Islet precursor cell (in vitro differentiated cells): ENCODE data around the gene MMP23B.
A peak's percentile ranks its signal among the peaks of the same experiment; 100 is the strongest.

Source experiments
- DNase-seq: peaks from one replicate; pipeline ENCODE4 v3.0.0-alpha.2; 2018

MMP23B gene

DNA sequence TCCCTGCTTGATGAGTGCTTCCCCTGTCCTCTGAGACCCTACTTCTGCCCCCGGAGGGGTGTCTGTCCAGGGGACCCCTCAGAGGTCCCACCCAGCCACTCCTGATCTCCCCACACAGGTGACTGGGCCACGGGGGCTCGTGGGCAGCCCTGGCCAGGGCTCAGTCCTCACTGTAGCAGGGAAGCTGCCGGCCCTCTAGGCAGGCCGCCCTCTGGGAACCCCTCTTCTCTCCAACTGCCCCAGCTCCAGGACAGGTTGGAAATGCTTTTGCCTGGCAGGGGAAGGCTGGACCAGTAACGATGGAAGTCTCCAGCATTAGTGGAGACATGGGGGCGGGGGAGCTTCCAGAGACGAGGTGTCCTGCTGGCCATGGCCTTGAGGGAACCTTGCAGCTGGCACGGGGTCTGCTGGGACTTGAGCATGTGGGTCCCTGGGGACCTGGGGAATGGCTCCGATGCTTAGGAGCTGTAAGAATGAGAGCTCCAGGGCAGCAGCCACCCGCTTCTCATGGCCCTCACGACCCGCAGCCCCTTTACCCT lies 28.9 kb upstream of the MMP23B start:
- DNase-seq = no peak

DNA sequence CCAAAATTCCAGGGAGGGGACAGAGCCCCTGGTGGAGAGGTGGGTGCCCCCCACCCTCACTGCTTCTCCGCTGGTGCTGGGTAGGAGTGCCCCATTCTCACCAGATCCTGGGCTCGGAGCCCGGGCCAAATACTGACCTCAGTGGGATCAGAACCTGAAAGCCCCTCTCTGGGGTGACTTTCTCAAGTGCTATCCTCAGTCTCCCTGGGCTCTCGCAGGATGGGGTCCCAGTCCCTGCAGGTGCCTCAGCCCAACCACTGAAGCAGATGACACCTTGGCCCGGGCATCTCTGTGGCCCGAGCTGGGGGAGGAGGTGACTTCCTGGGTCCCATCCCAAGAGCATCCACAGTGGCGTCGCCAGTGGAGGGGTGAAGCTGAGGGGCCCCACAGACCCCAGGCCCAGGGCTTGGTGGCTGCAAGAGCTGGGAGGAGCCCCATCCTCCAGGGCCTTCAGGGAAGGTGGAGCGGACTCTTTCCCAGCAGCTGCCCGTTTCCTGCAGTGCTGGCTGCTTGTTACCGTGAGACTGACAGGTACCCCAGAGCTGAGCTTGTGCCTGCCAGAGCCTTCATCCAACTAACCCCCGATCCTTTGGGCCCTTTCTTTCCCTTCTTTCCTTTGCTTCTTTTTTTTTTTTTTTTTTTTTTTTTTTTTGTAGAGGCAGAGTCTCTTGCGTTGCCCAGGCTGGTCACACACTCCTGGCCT lies 28.2 kb upstream of the MMP23B start:
- DNase-seq = no peak

DNA sequence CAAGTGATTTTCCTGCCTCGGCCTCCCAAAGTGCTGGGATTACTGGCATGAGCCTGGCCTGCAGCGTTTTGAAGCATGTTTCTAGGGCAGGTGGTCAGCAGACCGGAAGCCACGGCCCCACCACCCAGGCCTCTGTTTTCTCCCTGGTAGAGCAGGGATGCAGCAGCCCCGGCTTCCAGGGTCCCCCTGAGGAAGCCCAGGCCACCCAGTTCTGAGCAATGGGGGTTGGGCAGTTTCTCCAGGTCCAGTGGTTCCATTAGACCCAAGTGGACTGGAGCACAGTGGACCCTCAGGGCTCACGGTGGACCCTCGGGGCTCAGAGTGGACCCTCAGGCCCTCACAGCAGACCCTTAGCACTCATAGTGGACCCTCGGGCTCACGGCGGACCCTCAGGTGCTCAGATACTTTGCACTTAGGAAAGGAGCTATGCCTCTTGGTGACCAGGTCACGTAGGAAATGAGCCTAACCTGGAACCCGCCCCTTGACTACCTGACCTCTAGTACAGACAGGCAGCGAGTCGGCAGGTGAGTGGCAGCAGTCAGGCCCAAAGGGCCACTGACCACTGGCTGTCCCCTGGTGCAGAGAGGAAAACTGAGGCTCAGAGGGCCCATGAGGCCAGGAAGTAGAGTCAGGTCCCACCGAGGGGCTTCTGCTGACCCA lies 27.5 kb upstream of the MMP23B start:
- DNase-seq = no peak

DNA sequence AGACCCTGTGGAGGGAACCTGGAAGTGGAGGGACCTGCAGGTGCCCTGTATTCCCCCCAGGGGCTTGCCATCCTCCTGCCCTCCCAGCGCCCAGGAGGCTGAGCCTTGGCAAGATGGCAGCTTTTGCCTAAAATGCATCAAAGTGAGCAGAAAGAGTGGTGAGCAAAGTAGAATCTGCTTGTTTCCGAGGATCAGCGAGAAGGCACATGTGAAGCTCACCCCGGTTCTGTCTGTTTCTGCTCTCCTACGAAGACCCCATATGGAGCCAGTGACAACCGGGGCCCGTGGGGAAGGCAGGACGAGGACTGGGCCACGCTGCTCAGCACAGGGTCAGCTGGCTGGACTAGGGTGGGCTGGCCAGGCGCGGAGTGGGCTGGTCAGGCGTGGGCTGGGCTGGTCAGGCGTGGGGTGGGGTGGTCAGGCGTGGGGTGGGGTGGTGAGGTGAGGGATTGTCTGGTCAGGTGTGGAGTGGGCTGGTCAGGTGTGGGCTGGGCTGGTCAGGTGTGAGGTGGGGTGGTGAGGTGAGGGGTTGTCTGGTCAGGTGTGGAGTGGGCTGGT lies 26.9 kb upstream of the MMP23B start:
- DNase-seq = no peak

DNA sequence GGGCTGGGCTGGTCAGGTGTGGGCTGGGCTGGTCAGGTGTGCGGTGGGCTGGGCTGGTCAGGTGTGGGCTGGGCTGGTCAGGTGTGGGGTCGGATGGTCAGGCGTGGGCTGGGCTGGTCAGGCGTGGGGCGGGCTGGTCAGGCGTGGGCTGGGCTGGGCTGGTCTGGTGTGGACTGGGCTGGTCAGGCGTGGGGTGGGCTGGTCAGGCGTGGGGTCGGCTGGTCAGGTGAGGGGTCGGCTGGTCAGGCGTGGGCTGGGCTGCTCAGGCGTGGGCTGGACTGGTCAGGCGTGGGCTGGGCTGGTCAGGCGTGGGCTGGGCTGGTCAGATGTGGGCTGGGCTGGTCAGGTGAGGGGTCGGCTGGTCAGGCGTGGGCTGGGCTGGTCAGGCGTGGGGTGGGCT lies 26.2 kb upstream of the MMP23B start:
- no peak for DNase-seq

DNA sequence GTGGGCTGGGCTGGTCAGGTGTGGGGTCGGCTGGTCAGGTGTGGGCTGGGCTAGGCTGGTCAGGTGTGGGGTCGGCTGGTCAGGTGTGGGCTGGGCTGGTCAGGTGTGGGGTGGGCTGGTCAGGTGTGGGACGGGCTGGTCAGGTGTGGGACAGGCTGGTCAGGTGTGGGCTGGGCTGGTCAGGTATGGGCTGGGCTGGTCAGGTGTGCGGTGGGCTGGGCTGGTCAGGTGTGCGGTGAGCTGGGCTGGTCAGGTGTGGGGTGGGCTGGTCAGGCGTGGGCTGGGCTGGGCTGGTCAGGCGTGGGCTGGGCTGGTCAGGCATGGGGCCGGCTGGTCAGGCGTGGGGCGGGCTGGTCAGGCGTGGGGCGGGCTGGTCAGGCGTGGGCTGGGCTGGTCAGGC lies 25.7 kb upstream of the MMP23B start:
- DNase-seq = no peak

DNA sequence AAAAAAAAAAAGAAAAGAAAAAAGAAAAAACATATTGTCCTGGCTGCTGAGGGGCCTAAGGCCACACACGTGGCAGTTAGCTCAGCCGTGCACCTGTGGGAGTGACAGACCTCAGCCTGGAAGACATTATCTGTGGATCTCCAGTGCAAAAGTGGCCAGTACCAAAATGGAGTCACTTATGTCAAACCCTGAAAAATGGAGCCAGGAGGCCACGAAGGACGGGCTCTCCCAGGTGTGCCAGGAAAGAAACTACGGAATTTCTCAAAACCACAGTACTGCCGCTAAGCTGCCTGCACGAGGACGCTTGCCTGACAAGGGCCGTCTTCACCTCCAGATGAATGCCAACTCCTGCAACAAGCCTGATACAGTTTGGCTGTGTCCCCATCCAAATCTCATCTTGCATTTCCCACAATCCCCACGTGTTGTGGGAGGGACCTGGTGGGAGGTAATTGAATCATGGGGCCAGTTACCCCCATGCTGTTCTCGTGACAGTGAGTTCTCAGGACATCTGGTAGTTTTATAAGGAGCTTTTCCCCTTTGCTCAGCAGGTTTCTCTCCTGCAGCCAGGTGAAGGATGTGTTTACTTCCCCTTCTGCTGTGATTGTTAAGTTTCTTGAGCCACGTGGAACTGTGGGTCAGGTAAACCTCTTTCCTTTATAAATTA lies 22.0 kb upstream of the MMP23B start:
- DNase-seq = no peak

DNA sequence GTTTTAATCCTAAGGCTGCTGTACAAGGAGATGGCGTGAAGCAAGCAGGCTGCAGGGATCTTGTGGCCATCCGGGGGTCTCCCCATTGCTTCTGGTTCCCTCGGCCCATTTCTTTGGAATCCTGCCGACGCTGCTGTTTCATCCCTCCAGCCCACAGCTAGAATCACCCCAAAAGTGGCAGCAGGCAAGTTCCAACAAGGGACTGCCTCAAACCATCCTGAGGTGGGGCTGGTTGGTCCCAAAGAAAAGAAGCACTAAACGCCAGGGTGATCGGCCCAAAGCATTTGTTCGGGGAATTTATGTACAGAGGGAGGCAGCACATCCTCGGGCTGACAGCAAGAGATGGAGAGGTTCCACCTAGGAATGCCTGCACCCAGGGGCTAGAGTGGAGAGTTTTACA lies 21.2 kb upstream of the MMP23B start:
- DNase-seq = no peak

DNA sequence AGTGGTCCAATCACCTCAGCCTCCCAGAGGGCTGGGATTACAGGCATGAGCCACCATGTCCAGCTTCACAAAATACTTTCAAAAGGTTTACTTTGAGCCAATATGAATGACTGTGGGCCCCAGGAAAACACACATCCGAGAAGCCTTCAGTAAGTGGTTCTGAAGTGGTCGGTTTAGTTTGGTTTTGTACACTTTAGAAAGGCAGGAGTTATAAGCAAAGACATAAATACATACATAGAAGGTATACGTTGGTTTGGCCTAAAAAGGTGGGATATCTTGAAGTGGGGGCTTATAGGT lies 19.9 kb upstream of the MMP23B start:
- no peak for DNase-seq

DNA sequence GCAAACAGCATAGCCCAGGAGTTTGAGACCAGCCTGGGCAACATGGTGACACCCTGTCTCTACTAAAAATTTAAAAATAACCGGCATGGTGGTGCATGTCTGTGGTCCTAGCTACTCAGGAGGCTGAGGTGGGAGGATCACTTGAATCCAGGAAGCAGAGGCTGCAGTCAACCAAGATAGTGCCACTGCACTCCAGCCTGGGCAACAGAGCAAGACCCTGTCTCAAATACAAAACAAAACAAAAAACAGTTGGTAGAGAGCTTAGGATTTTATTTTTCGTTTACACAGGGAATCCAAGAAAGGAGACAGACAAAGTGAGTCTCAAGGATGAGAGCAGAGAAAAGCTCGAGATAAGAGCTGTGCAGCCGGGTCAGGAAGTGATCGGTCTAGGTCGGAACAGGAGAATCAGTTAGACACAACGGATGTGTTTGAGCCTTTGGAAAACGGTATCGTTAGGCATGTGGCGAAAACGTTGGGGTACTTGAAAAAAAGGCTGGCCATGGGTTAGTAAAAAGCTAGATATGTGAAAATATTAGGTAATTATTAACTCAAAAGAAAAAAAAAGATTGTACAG lies 18.4 kb upstream of the MMP23B start:
- DNase-seq = no peak

DNA sequence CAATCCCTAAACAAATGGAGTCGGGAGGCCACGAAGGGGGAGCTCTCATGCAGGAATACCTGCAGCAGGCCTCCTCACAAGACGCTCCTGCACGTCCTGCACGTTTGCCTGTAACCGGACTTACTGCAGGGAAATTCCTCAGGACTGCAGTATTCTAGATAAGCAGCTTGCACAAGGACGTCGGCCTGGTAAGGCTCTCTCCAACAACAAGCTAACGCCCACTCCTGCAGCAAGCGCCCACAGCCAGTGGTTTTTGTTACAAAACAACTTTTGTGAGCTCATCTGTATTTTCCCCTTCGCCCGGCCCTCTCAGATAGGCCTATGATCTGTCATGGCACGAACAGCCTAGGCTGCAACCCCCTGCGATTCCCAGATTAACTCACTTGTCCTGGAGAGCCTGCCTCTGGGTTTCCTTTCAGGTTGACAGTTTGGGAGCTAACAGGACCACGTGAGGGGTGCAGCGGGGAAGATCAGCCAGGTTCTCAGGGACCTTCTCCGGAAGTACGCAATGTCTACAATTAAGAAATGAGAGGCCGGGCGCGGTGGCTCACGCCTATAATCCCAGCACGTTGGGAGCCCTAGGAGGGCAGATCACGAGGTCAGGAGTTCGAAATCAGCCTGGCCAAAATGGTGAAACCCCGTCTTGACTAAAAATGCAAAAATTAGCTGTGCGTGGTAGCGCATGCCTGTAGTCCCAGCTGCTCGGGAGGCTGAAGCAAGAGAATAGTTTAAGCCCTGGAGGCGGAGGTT lies 17.6 kb upstream of the MMP23B start:
- no peak for DNase-seq

DNA sequence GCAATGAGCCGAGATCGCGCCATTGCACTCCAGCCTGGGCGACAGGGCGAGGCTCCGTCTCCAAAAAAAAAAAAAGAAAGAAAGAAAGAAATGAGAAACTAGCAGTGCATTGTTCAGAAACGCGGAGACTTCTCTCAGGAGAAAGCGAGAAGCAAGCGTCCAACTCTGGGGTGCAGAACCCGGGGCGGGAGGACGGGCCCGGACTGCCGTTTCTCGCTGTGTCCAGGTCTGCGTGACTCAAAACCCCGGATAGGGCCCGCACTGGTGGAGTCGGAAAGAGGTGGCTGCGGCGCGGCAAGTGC lies 17.1 kb upstream of the MMP23B start:
- no peak for DNase-seq

DNA sequence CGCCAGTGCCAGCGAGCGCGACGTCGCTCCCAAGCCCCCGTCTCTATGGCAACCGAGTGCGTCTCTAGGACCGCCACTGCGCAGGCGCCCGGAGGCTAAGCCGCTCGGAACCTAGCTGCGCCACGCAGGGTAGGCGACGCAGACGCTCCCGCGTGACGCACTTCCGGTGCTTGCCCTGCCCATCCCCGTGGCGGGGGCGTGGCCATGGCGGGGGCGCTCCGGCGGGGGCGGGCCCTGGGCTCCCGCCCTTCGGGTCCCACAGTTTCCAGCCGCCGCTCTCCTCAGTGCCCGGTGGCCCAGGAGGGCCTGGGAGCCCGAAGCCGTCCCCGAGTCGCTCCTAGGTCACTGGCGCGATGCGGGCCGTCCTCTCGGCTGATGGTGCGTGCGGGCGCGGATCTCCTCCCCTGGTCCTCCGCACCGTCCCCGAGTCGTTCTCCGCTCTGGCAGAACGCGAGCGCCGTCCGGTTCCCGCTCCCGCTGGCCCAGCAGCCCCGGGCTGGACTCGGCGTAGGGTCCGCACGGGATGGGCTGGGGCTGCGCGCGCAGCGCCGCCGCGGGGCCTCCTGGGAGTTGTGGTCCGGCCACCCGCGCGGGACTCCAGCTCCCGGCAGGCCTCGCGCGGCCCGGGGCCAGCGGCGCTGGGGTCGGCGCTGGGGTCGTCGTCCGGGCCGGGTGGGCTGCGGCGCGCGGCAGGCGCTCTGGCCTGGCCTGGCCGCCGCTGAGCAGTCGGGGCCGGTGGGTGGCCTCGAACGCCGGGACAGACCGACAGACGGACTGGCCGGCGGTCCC lies 16.5 kb upstream of the MMP23B start, which contains the start of gene MIB2:
Gene MIB2, plus strand, starts transcription at position 245 of the 789 bp plus-strand sequence. CDS start 7,953 bp downstream, outside the sequence.
- peak; percentile 98 for DNase-seq

DNA sequence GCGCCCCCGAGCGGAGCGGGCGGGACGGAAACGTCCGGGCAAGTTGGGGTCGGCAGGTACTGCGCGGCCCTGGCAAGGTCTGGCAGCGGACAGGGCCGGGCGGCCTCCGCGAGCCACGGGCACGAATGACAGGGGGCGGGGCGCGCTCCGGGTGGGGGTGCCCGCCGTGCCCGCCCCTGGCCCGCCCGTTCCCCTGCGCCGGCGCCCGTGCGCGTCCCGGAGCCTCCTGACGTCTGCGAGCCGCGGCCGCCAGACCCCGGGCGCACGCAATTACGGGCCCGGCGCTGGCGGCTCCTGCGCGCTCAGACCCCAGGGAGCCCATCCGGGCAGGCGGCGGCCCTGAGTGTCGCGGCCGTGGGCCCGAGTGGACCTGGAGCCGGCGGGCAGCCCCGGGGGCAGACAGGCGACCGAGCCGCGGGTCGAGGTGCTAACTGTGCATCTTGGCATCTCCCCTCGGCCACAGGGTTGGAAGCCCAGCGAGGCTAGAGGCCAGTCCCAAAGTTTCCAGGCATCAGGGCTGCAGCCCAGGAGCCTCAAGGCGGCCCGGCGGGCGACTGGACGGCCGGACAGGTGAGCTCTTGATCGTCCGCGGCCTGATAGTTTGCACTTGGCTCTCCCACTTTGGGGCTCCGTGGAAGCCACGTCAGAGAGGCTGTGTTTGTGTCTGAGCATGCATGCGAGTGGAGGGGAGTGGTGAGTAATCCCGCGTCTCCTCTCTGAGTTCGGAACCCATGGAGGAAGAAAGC lies 15.8 kb upstream of the MMP23B start:
- no peak for DNase-seq

DNA sequence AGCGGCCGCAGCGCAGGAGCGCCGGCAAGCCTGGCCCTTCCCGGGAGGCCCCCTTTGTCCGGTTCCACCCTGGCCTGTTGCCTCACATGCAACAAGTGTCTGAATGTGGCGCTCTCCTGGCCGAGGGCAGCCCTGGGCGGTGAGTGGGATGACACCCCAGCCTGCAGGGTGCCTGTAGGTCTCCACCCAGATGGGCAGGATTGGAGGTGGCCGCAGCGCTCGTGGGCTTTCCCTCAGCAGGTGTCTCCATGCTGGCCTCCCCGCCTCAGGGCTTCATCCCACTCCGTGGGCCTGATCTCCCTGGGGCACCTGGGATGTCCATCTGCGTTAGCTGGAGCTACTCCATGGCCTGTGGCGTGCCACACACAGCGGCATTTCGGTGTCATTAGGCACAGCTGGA lies 15.1 kb upstream of the MMP23B start:
- no peak for DNase-seq

DNA sequence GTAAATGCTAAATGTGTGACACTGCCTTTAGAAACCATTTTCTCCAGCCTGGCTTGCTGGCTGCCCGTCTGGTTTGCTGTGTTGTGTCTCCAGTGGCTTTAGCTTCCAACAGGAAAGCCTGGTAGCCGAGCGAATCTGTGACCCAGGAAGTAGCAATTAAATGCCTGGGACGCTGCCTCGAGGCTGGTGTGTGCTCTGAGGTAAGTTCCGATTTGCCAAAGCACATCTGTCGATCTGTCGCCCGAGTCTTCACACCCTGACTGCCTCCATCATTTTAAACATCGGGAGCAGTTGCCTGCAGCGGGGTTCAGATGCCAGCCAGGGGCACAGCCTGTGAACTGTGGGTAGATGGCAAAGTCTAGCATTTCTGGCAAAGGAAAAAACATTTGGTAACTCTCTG lies 14.5 kb upstream of the MMP23B start:
- no peak for DNase-seq

DNA sequence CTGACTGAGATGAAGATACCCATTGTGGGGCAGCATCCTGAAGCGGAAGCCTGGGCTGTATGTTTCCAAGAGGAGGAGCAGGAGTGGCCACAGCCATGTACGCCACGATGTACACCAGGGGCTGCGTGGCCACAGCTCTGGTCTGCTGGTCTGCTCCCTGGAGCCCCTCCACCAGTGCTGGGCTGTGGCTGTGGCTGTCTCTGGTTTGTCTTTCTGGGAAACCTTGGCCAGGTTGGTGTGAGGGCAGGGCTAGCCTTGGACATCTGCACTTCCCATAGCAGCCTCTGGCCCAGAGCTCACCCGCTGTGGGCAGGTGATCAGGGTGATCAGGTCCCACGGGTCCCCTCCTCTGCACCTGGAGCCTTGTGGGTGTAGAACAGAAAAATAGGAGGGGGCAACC lies 14.0 kb upstream of the MMP23B start:
- DNase-seq = no peak

DNA sequence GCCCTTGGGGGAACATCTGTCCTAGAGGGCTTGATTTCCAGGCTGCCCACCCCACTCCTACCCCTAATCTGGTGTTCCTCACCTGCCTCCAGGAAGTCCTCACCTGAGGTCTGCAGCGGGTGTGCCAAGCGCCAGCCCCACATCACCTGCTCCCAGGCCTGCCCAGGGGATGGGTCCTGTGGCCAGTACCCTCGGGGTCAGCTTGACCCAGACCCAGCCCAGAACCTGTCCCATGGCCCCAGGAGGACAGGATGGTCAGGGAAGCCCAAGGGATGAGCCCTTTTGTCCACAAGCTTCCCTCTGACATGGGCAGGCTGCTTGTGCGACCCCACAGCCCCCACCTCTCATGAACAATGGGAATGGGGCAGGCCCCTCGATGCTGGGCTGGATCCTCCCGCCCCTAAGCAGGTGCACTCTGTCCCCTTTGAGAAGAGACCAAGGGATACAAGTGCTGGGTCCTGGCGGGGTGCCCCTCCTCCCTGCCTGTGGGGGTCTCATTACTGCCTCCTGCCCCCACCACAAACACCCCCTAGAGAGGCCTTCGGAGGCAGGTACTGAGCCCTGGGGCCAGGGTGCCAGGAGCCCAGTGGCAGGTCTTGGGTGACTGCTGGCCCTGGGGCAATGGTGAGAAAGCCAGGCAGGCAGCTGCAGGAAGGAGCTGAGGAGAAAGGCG lies 13.4 kb upstream of the MMP23B start:
- no peak for DNase-seq

DNA sequence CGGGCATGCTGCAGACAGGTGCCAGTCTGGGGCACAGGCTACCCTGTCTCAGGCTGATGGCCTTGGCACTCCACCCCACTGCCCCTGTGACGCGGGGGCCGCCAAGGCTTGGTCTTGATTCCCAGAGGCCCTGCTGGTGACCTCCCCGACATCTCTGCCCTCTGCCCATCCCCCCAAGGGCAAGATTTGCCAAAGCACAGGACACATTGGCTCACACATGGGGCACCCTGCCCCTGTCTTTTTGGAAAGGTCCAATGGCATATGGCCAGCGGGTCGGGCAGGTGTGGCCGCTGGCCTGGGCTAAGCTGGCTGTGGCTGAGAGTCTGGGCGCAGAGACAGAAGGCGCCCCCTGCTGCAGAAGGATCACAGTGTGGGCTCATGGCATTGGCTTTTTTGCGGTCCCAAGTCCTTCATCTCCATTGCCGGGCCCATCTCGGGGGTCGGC lies 12.0 kb upstream of the MMP23B start:
- no peak for DNase-seq

DNA sequence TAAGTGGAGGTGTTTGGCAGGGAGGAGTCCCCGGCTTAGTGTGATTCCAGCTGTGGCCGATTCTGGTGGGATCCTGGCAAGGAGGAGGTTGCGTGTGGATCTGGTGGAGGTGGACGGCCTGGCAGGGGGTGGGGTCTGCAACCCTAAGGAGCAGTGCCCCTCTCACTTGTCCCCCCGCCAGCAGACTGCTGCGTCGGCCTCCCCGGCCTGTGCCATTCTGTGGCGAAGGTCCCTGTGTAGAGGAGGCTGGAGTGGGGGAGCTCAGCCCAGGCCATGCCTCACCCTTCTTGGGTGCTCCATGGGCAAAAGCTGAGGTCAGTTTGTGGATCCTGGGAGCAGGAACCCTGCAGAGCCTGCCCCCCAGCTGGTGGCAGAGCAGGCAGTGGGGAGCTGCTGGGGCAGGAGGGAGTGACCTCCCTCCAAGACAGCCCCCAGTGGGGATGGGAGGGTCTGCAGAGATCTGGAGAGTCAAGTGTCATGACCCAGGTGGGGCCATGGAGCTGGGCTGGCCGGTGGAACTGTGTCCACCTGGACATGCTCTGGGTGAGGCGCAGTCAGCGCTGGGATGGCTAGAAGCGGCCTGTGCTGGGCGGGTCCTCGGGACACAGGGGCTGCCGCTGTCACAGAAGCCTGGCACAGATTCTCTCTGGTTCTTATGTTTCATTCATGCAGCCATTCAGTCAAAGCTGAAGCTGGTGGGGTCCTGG lies 11.4 kb upstream of the MMP23B start:
- no peak for DNase-seq
